Vagina (tissue), 2 donors: ENCODE results near the gene APOL5.

Source experiments
- CTCF ChIP-seq, 3 experiments: fragments of 450-650 bp in 2 of 3; fragments of 200-600 bp in 1 of 3; sonication (generic) in 1 of 3; IDR thresholded peaks; one replicate each; pipeline ENCODE4 v1.5.1; 2017 to 2019; ENCODE audit warnings: antibody characterized with exemption in 3 of 3, mild to moderate bottlenecking in 2 of 3, moderate library complexity in 2 of 3
- POLR2A ChIP-seq, 2 donors: fragments of 450-650 bp; IDR thresholded peaks; one replicate each; pipeline ENCODE4 v1.6.1; 2017; ENCODE audit warnings: antibody characterized with exemption in 2 of 2, mild to moderate bottlenecking in 2 of 2, moderate library complexity in 2 of 2
- POLR2AphosphoS5 ChIP-seq, 2 donors: sonication (generic); formaldehyde crosslinking; IDR thresholded peaks; one replicate each; pipeline ENCODE4 v1.9.0; 2017; ENCODE audit warnings: antibody characterized with exemption in 2 of 2, mild to moderate bottlenecking in 2 of 2, low read depth in 1 of 2; ENCODE audit not compliant: insufficient read depth in 1 of 2

- TF ChIP-seq POLR2A (IDR thresholded peaks at IDR 0.05) = no peak
- no peak for TF ChIP-seq POLR2AphosphoS5 (IDR thresholded peaks at IDR 0.05; ENCODE audit: insufficient read depth in 1 of 2, low read depth in 1 of 2)
- no peak for TF ChIP-seq CTCF (IDR thresholded peaks at IDR 0.05)
These were observed 16.3 kb downstream of the APOL5 start for GRCh38 chr22:35733791-35734516.
